ENCODE measurements around the gene PRLHR.
A peak's percentile ranks its signal among the peaks of the same experiment; 100 is the strongest.

Gene PRLHR

GRCh38 chr10:118586911-118587310, 8.5 kb downstream of the PRLHR start:
- no peak for DNase-seq

- DNase-seq = no peak
Measured at GRCh38 chr10:118585794-118586193, 9.7 kb downstream of the PRLHR start.

- no peak for DNase-seq
Measured at GRCh38 chr10:118585234-118585633, 10.2 kb downstream of the PRLHR start.

- DNase-seq = no peak
Measured at GRCh38 chr10:118584181-118584954, 11.1 kb downstream of the PRLHR start.

- no peak for DNase-seq
Measured at GRCh38 chr10:118583611-118584010, 11.8 kb downstream of the PRLHR start.

- DNase-seq = no peak
Measured at GRCh38 chr10:118582511-118582910, 12.9 kb downstream of the PRLHR start.

- DNase-seq = no peak
Measured at GRCh38 chr10:118581340-118581739, 14.1 kb downstream of the PRLHR start.

- DNase-seq = no peak
Measured at GRCh38 chr10:118580702-118581101, 14.7 kb downstream of the PRLHR start.

- DNase-seq = no peak
Measured at GRCh38 chr10:118573512-118573911, 21.9 kb downstream of the PRLHR start.

- DNase-seq = no peak
Measured at GRCh38 chr10:118572256-118573041, 23.0 kb downstream of the PRLHR start.

GRCh38 chr10:118571123-118571522, 24.3 kb downstream of the PRLHR start:
- DNase-seq = no peak

- DNase-seq = no peak
Measured at GRCh38 chr10:118570591-118570990, 24.9 kb downstream of the PRLHR start.

GRCh38 chr10:118569882-118570252, 25.6 kb downstream of the PRLHR start:
- no peak for DNase-seq

- no peak for DNase-seq
Measured at GRCh38 chr10:118569241-118569881, 26.1 kb downstream of the PRLHR start.

GRCh38 chr10:118568327-118568848, 27.1 kb downstream of the PRLHR start:
- peak; percentile 13 to 61 for DNase-seq

- no peak for DNase-seq
Measured at GRCh38 chr10:118567701-118568248, 27.7 kb downstream of the PRLHR start.

- DNase-seq = no peak
Measured at GRCh38 chr10:118566911-118567310, 28.5 kb downstream of the PRLHR start.

- no peak for DNase-seq
Measured at GRCh38 chr10:118565301-118566075, 30.0 kb downstream of the PRLHR start.

GRCh38 chr10:118564652-118565051, 30.8 kb downstream of the PRLHR start:
- DNase-seq = peak; percentile 49 to 72

GRCh38 chr10:118564114-118564513, 31.3 kb downstream of the PRLHR start:
- no peak for DNase-seq

- peak in 1 of 2 experiments; percentile 7 for DNase-seq
Measured at GRCh38 chr10:118563373-118563890, 32.0 kb downstream of the PRLHR start.

GRCh38 chr10:118562851-118563250, 32.6 kb downstream of the PRLHR start:
- DNase-seq = no peak
